Mesendoderm (in vitro differentiated cells): ENCODE measurements around the gene GSTO2.
A peak's percentile ranks its signal among the peaks of the same experiment; 100 is the strongest.

ENCODE experiments used
- DNase-seq: peaks from one replicate; pipeline ENCODE4 v3.0.0; 2013
- H2AK5ac ChIP-seq: 2 replicates; pipeline ENCODE4 v1.6.1; 2013; ENCODE audit warnings: low read length, inconsistent platforms
- H2BK120ac ChIP-seq: 2 replicates; pipeline ENCODE4 v1.6.1; 2013; ENCODE audit warnings: low read depth, mild to moderate bottlenecking, low read length, moderate library complexity, mixed read lengths
- H2BK15ac ChIP-seq: replicated peaks from 2 replicates; pipeline ENCODE4 v1.6.1; 2013; ENCODE audit warnings: low read depth, mild to moderate bottlenecking, moderate library complexity
- H2BK5ac ChIP-seq: 2 replicates; pipeline ENCODE4 v1.6.1; 2013; ENCODE audit warnings: low read length, inconsistent platforms
- H3K18ac ChIP-seq: 2 replicates; pipeline ENCODE4 v1.6.1; 2013; ENCODE audit warnings: mild to moderate bottlenecking, low read length, mixed read lengths
- H3K23ac ChIP-seq: one replicate; pipeline ENCODE4 v1.6.1; 2013; ENCODE audit warnings: low read length
- H3K27ac ChIP-seq: 2 replicates; pipeline ENCODE4 v1.5.1; 2013; ENCODE audit warnings: low read depth, mild to moderate bottlenecking, inconsistent platforms, low read length, moderate library complexity
- H3K27me3 ChIP-seq: 2 replicates; pipeline ENCODE4 v1.6.1; 2013; ENCODE audit warnings: low read length, control low read depth, mild to moderate bottlenecking, inconsistent platforms; ENCODE audit not compliant: insufficient read depth, poor library complexity
- H3K36me3 ChIP-seq: 2 replicates; pipeline ENCODE4 v1.6.1; 2013; ENCODE audit warnings: low read length, inconsistent platforms; ENCODE audit not compliant: control insufficient read depth, insufficient read depth
- H3K4ac ChIP-seq: one replicate; pipeline ENCODE4 v1.6.1; 2013; ENCODE audit warnings: low read depth, mild to moderate bottlenecking, low read length, moderate library complexity
- H3K4me1 ChIP-seq: 2 replicates; pipeline ENCODE4 v1.6.1; 2013; ENCODE audit warnings: low read depth, low read length, inconsistent platforms; ENCODE audit not compliant: control insufficient read depth
- H3K4me2 ChIP-seq: 2 replicates; pipeline ENCODE4 v1.6.1; 2013; ENCODE audit warnings: low read length
- H3K4me3 ChIP-seq: 2 replicates; pipeline ENCODE4 v1.5.1; 2013; ENCODE audit warnings: mild to moderate bottlenecking, low read length
- H3K56ac ChIP-seq: one replicate; pipeline ENCODE4 v1.6.1; 2013; ENCODE audit warnings: low read length
- H3K79me1 ChIP-seq: 2 replicates; pipeline ENCODE4 v1.6.1; 2013; ENCODE audit warnings: low read length, inconsistent platforms
- H3K79me2 ChIP-seq: 2 replicates; pipeline ENCODE4 v1.6.1; 2013; ENCODE audit warnings: mild to moderate bottlenecking, low read length; ENCODE audit not compliant: control insufficient read depth, insufficient read depth
- H3K9ac ChIP-seq: 2 replicates; pipeline ENCODE4 v1.6.1; 2013; ENCODE audit warnings: low read length, inconsistent platforms
- H4K5ac ChIP-seq: one replicate; pipeline ENCODE4 v1.6.1; 2013; ENCODE audit warnings: low read length
- H4K8ac ChIP-seq: one replicate; pipeline ENCODE4 v1.6.1; 2013; ENCODE audit warnings: low read depth, mild to moderate bottlenecking, control low read depth, low read length, moderate library complexity
- WGBS: extraction: QIAGEN DNeasy Blood & Tissue Kit; methylation state at CpG from one replicate; pipeline ENCODE4 v1.1.7; 2013; ENCODE audit warnings: low lambda C conversion rate, missing lambda C conversion rate; ENCODE audit not compliant: insufficient coverage; ENCODE audit errors: extremely low coverage; 5-methylcytosine and 5-hydroxymethylcytosine counted together

GSTO2 gene

DNA sequence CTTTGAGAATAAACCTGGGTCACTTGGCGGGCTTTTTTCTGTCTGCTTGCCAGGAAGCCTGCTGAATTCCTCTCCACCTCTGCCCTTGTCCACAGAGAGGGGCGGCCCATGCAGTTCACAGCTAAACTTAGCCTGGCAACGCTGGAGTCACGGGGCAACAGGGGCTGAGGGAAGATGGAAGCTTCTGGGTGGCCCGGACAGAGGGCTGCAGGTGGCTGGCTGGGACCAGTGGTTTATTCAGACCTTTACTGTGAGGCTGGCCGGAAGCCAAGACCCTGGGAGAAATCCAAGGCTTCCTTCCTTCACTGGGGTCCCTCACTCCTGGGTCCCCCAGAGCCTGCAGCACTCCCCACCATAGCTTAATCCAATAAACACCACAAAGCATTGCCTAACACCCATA, 52.2 kb downstream of the GSTO2 start:
- Histone ChIP-seq H3K27me3 (no peaks in the 10 kb centered on the region), H2BK15ac (no peak overlapping the region), H2BK120ac (no peak overlapping the region), H3K79me2 (peaks cover 92% of the 10 kb centered on the region), H3K4me1 (peaks cover 20% of the 10 kb centered on the region), H3K4ac (no peak overlapping the region), H3K56ac (no peak overlapping the region), H3K36me3 (no peaks in the 10 kb centered on the region), H2AK5ac (no peak overlapping the region), H3K4me3 (no peak overlapping the region), H4K8ac (no peak overlapping the region), H3K27ac (no peak overlapping the region), H3K4me2 (no peak overlapping the region), H3K79me1 (peaks cover 54% of the 10 kb centered on the region), H3K18ac (no peak overlapping the region), H3K23ac (no peak overlapping the region), H2BK5ac (no peak overlapping the region), H3K9ac (no peak overlapping the region), H4K5ac (no peak overlapping the region)
- no CpG with 5 or more reads among the region's 6 CpGs for WGBS
- DNase-seq: no peak

DNA sequence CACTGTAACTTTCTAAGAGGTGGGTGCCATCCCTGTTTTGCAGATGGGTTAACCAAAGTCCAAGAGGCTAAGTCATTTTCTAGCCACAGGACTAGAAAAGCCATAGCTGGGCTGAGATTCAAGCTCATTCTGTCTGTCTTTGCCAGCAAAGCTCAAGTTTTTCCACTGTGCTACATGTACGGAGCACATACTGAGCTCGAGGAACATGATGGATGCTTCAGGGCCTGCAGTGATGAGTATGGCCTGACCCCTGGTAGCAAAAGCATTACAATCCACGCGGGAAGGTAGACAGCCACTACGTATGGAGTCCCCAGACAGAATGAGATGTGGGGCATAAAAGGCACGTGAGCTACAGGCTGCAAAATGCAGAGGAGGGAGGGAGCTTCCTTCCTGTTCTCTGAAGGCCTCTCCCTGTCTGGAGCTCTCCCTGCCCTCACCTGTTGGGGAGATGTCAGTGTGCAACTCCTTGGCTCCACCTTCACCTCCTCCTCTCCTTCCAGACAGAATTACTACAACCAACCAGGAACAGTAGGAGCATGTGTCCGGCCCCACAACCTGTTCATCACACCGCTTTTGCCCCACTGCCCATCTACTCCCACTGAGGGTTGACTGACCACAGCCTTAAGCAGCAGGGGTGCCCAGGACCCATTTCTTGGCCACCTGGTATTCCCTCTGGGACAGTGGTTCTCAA, 52.9 kb downstream of the GSTO2 start:
- no peak overlapping the region for H3K18ac ChIP-seq
- H3K27ac ChIP-seq: no peak overlapping the region
- no peak overlapping the region for H2BK120ac ChIP-seq
- WGBS: no CpG with 5 or more reads among the region's 8 CpGs
- peak overlapping the region; percentile 48 for H3K23ac ChIP-seq
- H3K79me2 ChIP-seq: peaks cover 92% of the 10 kb centered on the region
- H3K4me1 ChIP-seq: peaks cover 18% of the 10 kb centered on the region
- H4K5ac ChIP-seq: no peak overlapping the region
- H3K9ac ChIP-seq: no peak overlapping the region
- H3K79me1 ChIP-seq: peaks cover 47% of the 10 kb centered on the region
- no peak overlapping the region for H3K4ac ChIP-seq
- H3K56ac ChIP-seq: no peak overlapping the region
- no peak overlapping the region for H3K4me2 ChIP-seq
- no peaks in the 10 kb centered on the region for H3K27me3 ChIP-seq
- no peaks in the 10 kb centered on the region for H3K36me3 ChIP-seq
- H2BK15ac ChIP-seq: no peak overlapping the region
- no peak for DNase-seq
- H2BK5ac ChIP-seq: no peak overlapping the region
- H3K4me3 ChIP-seq: no peak overlapping the region
- H4K8ac ChIP-seq: no peak overlapping the region
- no peak overlapping the region for H2AK5ac ChIP-seq

DNA sequence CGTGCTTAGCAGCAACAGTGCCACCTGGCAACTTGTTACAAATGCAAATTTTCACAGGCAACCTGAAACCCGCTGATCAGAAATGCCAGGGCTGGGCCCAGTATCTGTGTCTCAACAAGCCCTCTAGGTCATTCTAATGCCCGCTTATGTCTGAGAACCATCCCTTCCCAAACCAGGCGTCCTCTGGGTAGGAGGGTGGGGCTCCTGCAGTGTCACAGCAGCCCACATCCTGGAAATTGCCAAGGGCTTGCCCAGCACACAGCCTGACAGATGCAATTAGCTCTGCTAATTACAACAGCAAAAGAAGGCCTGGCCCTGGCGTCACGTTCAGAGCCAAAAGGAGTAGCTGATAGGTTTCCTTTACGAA, 53.4 kb downstream of the GSTO2 start:
- no peak overlapping the region for H2AK5ac ChIP-seq
- peaks cover 52% of the 10 kb centered on the region for H3K79me1 ChIP-seq
- H3K23ac ChIP-seq: no peak overlapping the region
- no peak overlapping the region for H3K4me3 ChIP-seq
- no peak for DNase-seq
- no peak overlapping the region for H2BK15ac ChIP-seq
- no peak overlapping the region for H3K27ac ChIP-seq
- no CpG with 5 or more reads among the region's 7 CpGs for WGBS
- H3K4ac ChIP-seq: no peak overlapping the region
- no peaks in the 10 kb centered on the region for H3K27me3 ChIP-seq
- no peak overlapping the region for H3K4me2 ChIP-seq
- no peak overlapping the region for H2BK5ac ChIP-seq
- no peaks in the 10 kb centered on the region for H3K36me3 ChIP-seq
- no peak overlapping the region for H3K56ac ChIP-seq
- H3K18ac ChIP-seq: no peak overlapping the region
- H3K9ac ChIP-seq: no peak overlapping the region
- H4K5ac ChIP-seq: no peak overlapping the region
- no peak overlapping the region for H2BK120ac ChIP-seq
- H3K79me2 ChIP-seq: peaks cover 96% of the 10 kb centered on the region
- peaks cover 17% of the 10 kb centered on the region for H3K4me1 ChIP-seq
- no peak overlapping the region for H4K8ac ChIP-seq

DNA sequence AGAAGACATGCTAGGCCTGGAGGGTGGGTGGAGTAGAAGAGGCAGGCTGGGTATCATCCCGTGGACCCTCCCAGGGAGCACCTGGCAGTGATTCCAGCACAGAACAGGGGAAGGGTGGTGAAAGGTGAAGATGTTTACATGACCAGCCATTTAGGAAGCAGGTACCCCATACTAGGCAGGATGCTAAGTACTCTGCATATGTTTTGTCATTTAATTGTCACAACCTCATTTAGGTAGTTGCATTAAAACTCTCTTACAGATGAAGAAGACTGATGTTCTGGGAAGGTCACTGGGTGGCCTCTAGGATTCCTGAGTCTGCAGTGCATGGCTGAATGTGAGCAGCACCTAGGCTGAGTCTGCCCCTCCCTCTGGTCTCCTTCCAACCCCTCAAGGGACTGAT, 54.1 kb downstream of the GSTO2 start:
- Histone ChIP-seq H3K4ac (no peak overlapping the region), H2BK5ac (no peak overlapping the region), H3K56ac (no peak overlapping the region), H2BK120ac (no peak overlapping the region), H3K18ac (no peak overlapping the region), H3K27ac (no peak overlapping the region), H3K79me1 (peaks cover 53% of the 10 kb centered on the region), H4K5ac (no peak overlapping the region), H2BK15ac (no peak overlapping the region), H3K4me2 (no peak overlapping the region), H3K36me3 (no peaks in the 10 kb centered on the region), H3K27me3 (no peaks in the 10 kb centered on the region), H3K4me1 (peaks cover 15% of the 10 kb centered on the region), H3K4me3 (no peak overlapping the region), H3K23ac (no peak overlapping the region), H3K9ac (no peak overlapping the region), H4K8ac (no peak overlapping the region), H3K79me2 (peaks cover 98% of the 10 kb centered on the region), H2AK5ac (no peak overlapping the region)
- WGBS: no CpG with 5 or more reads among the region's 1 CpG
- DNase-seq: no peak

DNA sequence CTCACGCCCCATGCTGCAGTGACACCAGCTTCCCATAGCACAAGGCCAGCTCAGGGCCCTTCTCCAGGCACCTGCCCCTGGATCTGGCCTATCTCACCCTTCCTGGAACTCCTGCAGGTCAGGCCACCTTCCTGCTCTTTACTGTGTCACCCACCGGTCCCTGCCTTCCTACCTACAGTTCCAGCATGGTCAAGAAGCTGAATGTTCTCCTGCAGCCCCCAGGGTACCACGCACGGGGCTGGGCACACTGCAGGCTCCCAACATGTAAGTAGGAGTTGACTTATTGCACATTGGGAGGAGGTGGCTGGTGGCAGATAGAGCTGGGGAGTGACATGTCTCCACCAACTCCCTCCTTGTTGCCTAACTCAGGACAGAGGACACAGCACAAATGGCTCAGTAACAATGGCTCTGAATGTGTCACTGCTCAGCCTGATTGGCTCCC, 54.8 kb downstream of the GSTO2 start:
- H3K4ac ChIP-seq: no peak overlapping the region
- no peak overlapping the region for H2BK120ac ChIP-seq
- H3K27me3 ChIP-seq: no peaks in the 10 kb centered on the region
- H4K5ac ChIP-seq: no peak overlapping the region
- WGBS: no CpG with 5 or more reads among the region's 4 CpGs
- H3K23ac ChIP-seq: no peak overlapping the region
- no peak overlapping the region for H4K8ac ChIP-seq
- H3K9ac ChIP-seq: no peak overlapping the region
- H2BK15ac ChIP-seq: no peak overlapping the region
- H2BK5ac ChIP-seq: no peak overlapping the region
- no peak overlapping the region for H2AK5ac ChIP-seq
- no peaks in the 10 kb centered on the region for H3K36me3 ChIP-seq
- no peak overlapping the region for H3K27ac ChIP-seq
- H3K18ac ChIP-seq: no peak overlapping the region
- peaks cover 98% of the 10 kb centered on the region for H3K79me2 ChIP-seq
- H3K79me1 ChIP-seq: peaks cover 56% of the 10 kb centered on the region
- no peak overlapping the region for H3K4me3 ChIP-seq
- H3K4me1 ChIP-seq: peaks cover 21% of the 10 kb centered on the region
- no peak overlapping the region for H3K56ac ChIP-seq
- no peak for DNase-seq
- no peak overlapping the region for H3K4me2 ChIP-seq

DNA sequence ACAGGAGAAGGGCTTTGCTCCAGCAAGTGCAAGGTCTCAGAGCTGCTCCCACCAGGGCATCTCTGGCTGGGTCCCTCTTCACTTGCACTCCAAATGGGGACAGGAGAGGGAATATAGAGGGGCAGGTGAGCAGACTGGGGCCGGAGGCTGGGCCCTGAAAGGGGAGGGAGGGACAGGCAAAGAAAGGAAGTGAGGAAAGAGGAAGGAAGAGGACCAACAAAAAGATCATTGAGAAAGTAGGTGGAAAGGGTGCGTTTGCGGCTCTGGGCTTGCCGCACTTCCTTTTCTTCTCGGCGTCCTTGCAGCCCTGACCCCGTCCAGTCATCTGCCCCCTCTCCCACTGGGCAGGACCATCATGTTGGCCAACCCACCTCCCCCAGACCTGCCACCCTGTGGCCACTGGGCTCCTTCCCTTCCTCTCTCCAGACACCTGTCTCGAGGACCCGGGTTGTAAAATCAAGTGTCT, 55.3 kb downstream of the GSTO2 start:
- Histone ChIP-seq H3K9ac (no peak overlapping the region), H3K4me1 (peaks cover 21% of the 10 kb centered on the region), H3K23ac (no peak overlapping the region), H2BK15ac (no peak overlapping the region), H3K4me3 (no peak overlapping the region), H3K56ac (no peak overlapping the region), H3K4me2 (no peak overlapping the region), H2BK120ac (no peak overlapping the region), H2BK5ac (no peak overlapping the region), H3K4ac (no peak overlapping the region), H3K27me3 (no peaks in the 10 kb centered on the region), H3K36me3 (no peaks in the 10 kb centered on the region), H3K79me2 (peaks cover 98% of the 10 kb centered on the region), H4K8ac (no peak overlapping the region), H3K18ac (no peak overlapping the region), H3K79me1 (peaks cover 53% of the 10 kb centered on the region), H2AK5ac (no peak overlapping the region), H4K5ac (no peak overlapping the region), H3K27ac (no peak overlapping the region)
- no peak for DNase-seq
- WGBS: no CpG with 5 or more reads among the region's 9 CpGs
